ENCODE results near the gene LDB3.

The LDB3 gene

DNA sequence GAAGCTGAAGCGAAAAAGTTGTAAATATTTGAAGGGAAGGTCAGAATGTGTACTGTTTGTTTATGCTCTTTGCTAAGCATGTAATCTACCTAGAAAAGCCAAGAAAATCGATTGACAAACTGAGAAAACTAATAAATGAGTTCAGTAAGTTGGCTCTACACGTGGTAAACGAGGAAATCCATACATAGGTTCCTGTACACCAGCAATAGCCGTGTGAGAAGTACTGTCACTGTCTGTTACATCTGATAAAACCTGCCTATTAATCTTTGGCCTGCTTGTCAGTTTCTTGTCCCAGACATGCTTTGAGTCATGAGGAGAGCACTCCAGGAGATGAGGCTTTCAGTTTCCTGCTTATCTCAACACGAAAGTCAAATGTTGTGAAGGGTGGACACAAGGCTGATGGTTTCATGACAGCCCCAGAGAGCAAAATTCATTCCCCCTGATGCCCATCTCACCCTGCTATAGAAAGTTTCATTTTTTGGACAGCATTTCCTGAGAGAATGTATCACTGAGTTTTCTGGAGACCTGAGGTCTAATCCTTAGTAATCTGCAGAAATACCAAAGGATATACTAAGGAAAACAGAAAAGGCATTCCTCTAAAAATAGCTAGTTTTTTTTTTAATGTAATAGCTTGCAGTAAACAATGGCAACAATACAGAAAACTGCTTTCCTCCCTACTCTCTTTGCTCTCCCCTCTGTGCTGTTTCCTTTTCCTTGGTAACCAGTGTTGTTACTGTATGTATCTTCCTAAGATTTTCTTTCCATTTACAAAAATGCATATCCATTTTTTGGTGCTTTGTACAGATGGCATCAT, 107.0 kb downstream of the LDB3 start:
- DNase-seq = no peak

DNA sequence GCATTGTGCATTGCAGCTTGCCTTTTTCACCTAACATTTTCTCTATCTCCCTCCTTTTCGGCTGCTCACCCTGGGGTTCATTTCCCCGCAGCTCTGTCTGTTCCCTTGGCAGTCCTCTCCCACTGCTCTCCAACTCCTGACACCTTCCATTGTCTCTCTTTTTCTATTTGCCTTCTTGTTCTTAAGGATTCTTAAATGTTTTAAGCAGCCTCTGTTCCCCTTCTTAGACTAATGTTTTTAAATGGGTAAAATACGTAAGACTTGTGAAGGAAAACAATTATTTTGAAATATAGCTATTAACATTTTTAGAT, 107.5 kb downstream of the LDB3 start:
- no peak for DNase-seq

DNA sequence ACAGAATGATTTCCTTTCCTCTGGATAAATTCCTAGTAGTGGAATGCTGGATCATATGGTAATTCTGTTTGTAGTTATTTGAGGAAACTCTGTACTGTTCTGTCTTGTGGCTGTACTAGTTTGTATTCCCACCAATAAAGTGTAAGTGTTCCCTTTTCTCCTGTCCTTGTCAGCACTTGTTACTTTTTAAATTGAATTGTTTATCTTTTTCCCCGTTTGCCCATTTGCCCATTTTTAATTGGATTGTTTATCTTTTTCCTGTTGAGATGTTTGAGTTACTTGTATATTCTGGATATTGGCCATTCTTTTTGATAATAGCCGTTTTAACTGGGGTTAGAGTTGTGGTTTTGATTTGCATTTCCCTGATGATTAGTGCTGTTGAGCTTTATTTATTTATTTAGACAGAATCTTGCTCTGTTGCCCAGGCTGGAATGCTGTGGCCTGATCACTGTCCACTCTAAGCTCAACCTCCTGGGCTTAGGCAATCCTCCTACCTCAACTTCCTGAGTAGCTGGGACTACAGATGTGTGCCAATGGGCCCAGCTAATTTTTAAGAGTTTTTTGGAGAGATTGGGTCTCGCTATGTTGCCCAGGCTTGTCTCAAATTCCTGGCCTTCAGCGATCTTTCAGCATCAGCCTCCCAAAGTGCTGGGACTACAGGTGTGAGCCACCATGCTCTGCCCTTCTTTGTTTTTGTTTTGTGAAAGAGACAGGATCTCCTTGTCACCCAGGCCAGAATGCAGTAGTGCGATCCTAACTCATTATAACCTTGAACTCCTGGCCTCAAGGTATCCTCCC, 111.1 kb downstream of the LDB3 start:
- DNase-seq = no peak

DNA sequence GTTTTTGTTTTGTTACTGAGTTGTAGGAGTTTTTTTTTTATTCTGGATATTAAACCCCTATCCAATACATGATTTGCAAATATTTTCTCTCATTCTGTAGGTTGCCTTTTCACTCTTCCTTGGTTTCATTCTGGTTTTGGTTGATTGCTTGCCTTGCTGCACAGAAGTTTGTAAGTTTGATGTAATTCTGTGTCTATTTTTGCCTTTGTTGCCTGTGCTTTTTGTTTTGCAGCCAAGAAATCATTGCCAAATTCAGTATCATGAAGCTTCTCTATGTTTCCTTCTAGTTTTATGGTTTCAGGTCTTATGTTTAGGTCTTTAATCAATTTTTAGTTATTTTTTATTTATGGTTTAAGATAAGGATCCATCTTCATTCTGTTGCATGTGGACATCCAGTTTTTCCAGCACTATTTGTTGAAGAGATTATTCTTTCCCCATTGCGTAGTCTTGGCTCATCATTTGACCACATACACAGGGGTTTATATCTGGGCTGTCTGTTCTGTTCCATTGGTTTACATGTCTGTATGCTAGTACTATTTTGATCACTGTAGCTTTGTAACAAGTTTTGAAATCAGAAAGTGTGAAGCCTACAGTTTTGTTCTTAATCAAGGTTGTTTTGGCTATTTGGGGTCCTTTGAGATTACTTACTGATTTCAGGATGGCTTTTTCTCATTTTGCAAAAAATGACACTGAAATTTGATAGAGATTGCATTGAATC, 114.5 kb downstream of the LDB3 start:
- no peak for DNase-seq

DNA sequence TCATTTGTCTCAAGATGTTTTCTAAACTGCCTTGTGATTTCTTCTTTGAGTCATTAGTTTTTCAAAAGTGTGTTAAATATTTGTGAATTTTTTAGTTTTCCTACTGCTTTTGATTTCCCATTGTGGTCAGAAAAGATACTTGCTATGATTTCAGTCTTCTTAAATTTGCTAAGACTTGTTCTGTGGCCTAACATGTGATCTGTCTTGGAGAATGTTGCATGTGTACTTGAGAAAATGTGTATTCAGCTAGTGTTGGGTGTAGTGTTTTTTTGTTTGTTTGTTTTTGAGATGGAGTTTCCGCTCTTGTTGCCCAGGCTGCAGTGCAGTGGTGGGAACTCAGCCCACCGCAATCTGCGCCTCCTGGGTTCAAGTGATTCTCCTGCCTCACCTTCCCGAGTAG, 116.7 kb downstream of the LDB3 start:
- no peak for DNase-seq

Data from suppressor macrophage treated with lipopolysaccharide for 4 hours (primary cell).